HepG2 (cell line): ENCODE data around the gene MAP2K1. TPM values are rescaled to one million over a fixed set of nuclear protein-coding genes. Genes with fewer than 3 reads are reported as not detected.

Source experiments
- CREBL2 ChIP-seq: sonication (generic); formaldehyde crosslinking; IDR thresholded peaks from 2 replicates; pipeline ENCODE4 v1.8.1; 2023; ENCODE audit warnings: missing genetic modification reagents, mild to moderate bottlenecking, borderline replicate concordance
- DNMT3B ChIP-seq: conservative IDR thresholded peaks from 2 replicates; pipeline ENCODE4 v1.6.1; 2016; ENCODE audit warnings: missing biosample characterization, control low read depth
- FOXC1 ChIP-seq: sonication (generic); formaldehyde crosslinking; IDR thresholded peaks from 2 replicates; pipeline ENCODE4 v1.8.0; 2022; ENCODE audit warnings: mild to moderate bottlenecking, missing genetic modification reagents, borderline replicate concordance
- HMGXB3 ChIP-seq: sonication (generic); formaldehyde crosslinking; IDR thresholded peaks from 2 replicates; pipeline ENCODE4 v1.4.0; 2020; ENCODE audit warnings: missing genetic modification reagents, borderline replicate concordance
- MLXIP ChIP-seq: sonication (generic); formaldehyde crosslinking; IDR thresholded peaks from 2 replicates; pipeline ENCODE4 v1.9.0; 2021; ENCODE audit warnings: missing genetic modification reagents, borderline replicate concordance
- ONECUT2 ChIP-seq: sonication (generic); formaldehyde crosslinking; IDR thresholded peaks from 2 replicates; pipeline ENCODE4 v1.4.0; 2020; ENCODE audit warnings: missing genetic modification reagents
- PHF21A ChIP-seq: sonication (generic); formaldehyde crosslinking; IDR thresholded peaks from 2 replicates; pipeline ENCODE4 v1.5.0; 2020; ENCODE audit warnings: mild to moderate bottlenecking, missing genetic modification reagents
- TAF1 ChIP-seq: sonication (generic); formaldehyde crosslinking; IDR thresholded peaks from 2 replicates; pipeline ENCODE4 v1.4.0; 2020; ENCODE audit warnings: missing genetic modification reagents
- TCF12 ChIP-seq, 2 experiments: fragments of 450-650 bp in 1 of 2; sonication (generic) in 1 of 2; formaldehyde crosslinking in 1 of 2; IDR thresholded peaks; 2 replicates each; pipeline versions ENCODE4 v1.6.1 to v1.8.0; 2017 to 2022; ENCODE audit warnings: antibody characterized with exemption in 1 of 2, mild to moderate bottlenecking in 1 of 2, missing genetic modification reagents in 1 of 2, moderate library complexity in 1 of 2
- TSC22D2 ChIP-seq: sonication (generic); formaldehyde crosslinking; IDR thresholded peaks from 2 replicates; pipeline ENCODE4 v1.5.1; 2020; ENCODE audit warnings: missing genetic modification reagents, mild to moderate bottlenecking, borderline replicate concordance
- XRCC5 ChIP-seq: fragments of 200-400 bp; formaldehyde crosslinking; optimal IDR thresholded peaks from 2 replicates; pipeline ENCODE3; 2017; ENCODE audit warnings: mild to moderate bottlenecking, low read length
- YEATS4 ChIP-seq: sonication (generic); formaldehyde crosslinking; IDR thresholded peaks from 2 replicates; pipeline ENCODE4 v1.4.0; 2020; ENCODE audit warnings: missing genetic modification reagents, borderline replicate concordance
- ZFP36 ChIP-seq: fragments of 150-350 bp; IDR thresholded peaks from 2 replicates; pipeline ENCODE4 v1.6.1; 2018; ENCODE audit warnings: borderline replicate concordance, low read length, low read depth; ENCODE audit not compliant: partially characterized antibody
- ZMYM3 ChIP-seq: sonication (generic); formaldehyde crosslinking; IDR thresholded peaks from 2 replicates; pipeline ENCODE4 v1.5.1; 2020; ENCODE audit warnings: mild to moderate bottlenecking, missing genetic modification reagents
- ZNF225 ChIP-seq: sonication (generic); formaldehyde crosslinking; IDR thresholded peaks from 2 replicates; pipeline ENCODE4 v1.4.0; 2020; ENCODE audit warnings: mild to moderate bottlenecking, missing genetic modification reagents
- ZNF280D ChIP-seq: sonication (generic); formaldehyde crosslinking; IDR thresholded peaks from 2 replicates; pipeline ENCODE4 v1.5.1; 2020; ENCODE audit warnings: mild to moderate bottlenecking, missing genetic modification reagents
- polyA plus RNA-seq, 8 experiments: library from polyadenylated mRNA; depleted of rRNA in 3 of 8; stranded (reverse) in 7 of 8; unstranded in 1 of 8; fragments of >200 nt; fragmentation: Illumina TruSeq in 4 of 8; extraction: Trizol in 4 of 8; gene quantifications; 2 replicates each; pipeline versions ENCODE4 v1.2.1 to v1.2.3, GENCODE V29; 2011 to 2016; ENCODE audit warnings: low read depth in 4 of 8, missing spikeins in 1 of 8, mixed read lengths in 1 of 8; ENCODE audit not compliant: insufficient read depth in 1 of 8
- total RNA-seq, 5 experiments: library from RNA; depleted of rRNA; stranded (reverse); fragments of >200 nt; fragmentation: Illumina TruSeq; extraction: Trizol; gene quantifications; 2 replicates each; pipeline ENCODE4 v1.2.3, GENCODE V29; 2016; ENCODE audit warnings: low read depth in 1 of 5

MAP2K1 gene
- total and polyA plus RNA-seq, 2 of the 13 experiments (the other 11 are each of a cell fraction or from before 2014, with no cell fraction given) = 24.1 to 49.2 TPM

GRCh38 chr15:66504563-66505429 lies 118.1 kb downstream of the MAP2K1 start, which contains the start of the genes RPL4 and ZWILCH (continued):
- TF ChIP-seq ZNF280D (CRISPR knock-in tag) (no peak), ZFP36 (no peak), FOXC1 (no peak), CREBL2 (CRISPR knock-in tag) (no peak), ZNF225 (no peak), XRCC5 (no peak), ONECUT2 (no peak), DNMT3B (no peak; the same call in 1 of the 2 replicates), ZMYM3 (CRISPR knock-in tag) (no peak), TAF1 (CRISPR knock-in tag) (peak; percentile 94), HMGXB3 (CRISPR knock-in tag) (peak; percentile 80; the same call in 1 of the 2 replicates), YEATS4 (CRISPR knock-in tag) (peak; percentile 96), PHF21A (CRISPR knock-in tag) (peak; percentile 95), MLXIP (no peak), TCF12 (IDR thresholded peaks at IDR 0.05) (no peak), TCF12 (CRISPR knock-in tag; IDR thresholded peaks at IDR 0.05) (no peak), TSC22D2 (CRISPR knock-in tag) (peak; percentile 32; the same call in 1 of the 2 replicates)
